ENCODE measurements around the gene PROX2. TPM values are rescaled to one million over a fixed set of nuclear protein-coding genes. Genes with fewer than 3 reads are reported as not detected.

Gene PROX2
- total RNA-seq, 4 donors from 2014 or later = not detected

GRCh38 chr14:74891870-74892269 is 15.9 kb upstream of the PROX2 start:
- peaks cover 9 to 21% of the 10 kb centered on the region in 2 donors for H3K4me1 ChIP-seq
- H3K27me3 ChIP-seq = no peaks in the 10 kb centered on the region
- no peak overlapping the region for H3K4me3 ChIP-seq
- ATAC-seq (no peak), DNase-seq (no peak)
- peaks cover 3 to 77% of the 10 kb centered on the region in 2 donors for H3K36me3 ChIP-seq
- H3K27ac ChIP-seq = no peak overlapping the region
- no peaks in the 10 kb centered on the region for H3K9me3 ChIP-seq
- intact Hi-C loops (cut with DNase I; ENCODE audit: low total_unique reads) (loop anchor here (2.0 kb wide), 1 partner anchor 25 kb away; no protein-coding TSS in a partner anchor), in situ Hi-C loops (cut with MboI; ENCODE audit: low sequenced_read_pairs in 4 of 4) (no loop called here)
- TF ChIP-seq POLR2A (IDR thresholded peaks at IDR 0.05) (no peak), CTCF (IDR thresholded peaks at IDR 0.05 in 4 of 5, conservative IDR thresholded peaks at IDR 0.05 in 1 of 5) (no peak)

GRCh38 chr14:74890262-74890661 is 14.3 kb upstream of the PROX2 start:
- DNase-seq (no peak), ATAC-seq (no peak)
- in situ Hi-C loops (cut with MboI; ENCODE audit: low sequenced_read_pairs in 4 of 4) (no loop called here), intact Hi-C loops (cut with DNase I; ENCODE audit: low total_unique reads) (no loop called here)
- peaks cover 3 to 62% of the 10 kb centered on the region in 2 donors for H3K36me3 ChIP-seq
- H3K27me3 ChIP-seq = no peaks in the 10 kb centered on the region
- H3K4me3 ChIP-seq = no peak overlapping the region
- TF ChIP-seq POLR2A (IDR thresholded peaks at IDR 0.05) (no peak), CTCF (IDR thresholded peaks at IDR 0.05 in 4 of 5, conservative IDR thresholded peaks at IDR 0.05 in 1 of 5) (no peak)
- no peaks in the 10 kb centered on the region for H3K9me3 ChIP-seq
- no peak overlapping the region for H3K27ac ChIP-seq
- H3K4me1 ChIP-seq = peaks cover 25 to 35% of the 10 kb centered on the region in 2 donors

- intact Hi-C loops (cut with DNase I; ENCODE audit: low total_unique reads) = loop anchor here (10.0 kb wide), 1 partner anchor 1096 kb away; the partner anchor contains the start of genes IFT43 and TGFB3
- TF ChIP-seq CTCF (IDR thresholded peaks at IDR 0.05 in 4 of 5, conservative IDR thresholded peaks at IDR 0.05 in 1 of 5) (no peak), POLR2A (IDR thresholded peaks at IDR 0.05) (no peak)
- Histone ChIP-seq H3K27me3 (no peaks in the 10 kb centered on the region), H3K4me1 (peaks cover 41 to 53% of the 10 kb centered on the region in 2 donors), H3K27ac (peak overlapping the region; percentile 94 to 99 (median 95)), H3K9me3 (no peaks in the 10 kb centered on the region), H3K4me3 (no peak overlapping the region), H3K36me3 (peaks cover 3 to 50% of the 10 kb centered on the region in 2 donors)
- in situ Hi-C loops (cut with MboI; ENCODE audit: low sequenced_read_pairs in 4 of 4) = no loop called here
- ATAC-seq (peak in 1 of 2 donors; percentile 40), DNase-seq (no peak)
Observed at GRCh38 chr14:74888164-74889158, 12.5 kb upstream of the PROX2 start.

- peak overlapping the region; percentile 94 to 99 (median 95) for H3K27ac ChIP-seq
- peak in 1 of 2 donors; percentile 33 for DNase-seq
- intact Hi-C loops (cut with DNase I; ENCODE audit: low total_unique reads) = loop anchor here (10.0 kb wide), 1 partner anchor 1099 kb away; the partner anchor contains the start of genes IFT43 and TGFB3
- H3K36me3 ChIP-seq = peaks cover 3 to 26% of the 10 kb centered on the region in 2 donors
- peak; percentile 25 to 46 for ATAC-seq
- H3K27me3 ChIP-seq = no peaks in the 10 kb centered on the region
- no peak overlapping the region for H3K4me3 ChIP-seq
- in situ Hi-C loops (cut with MboI; ENCODE audit: low sequenced_read_pairs in 4 of 4) = no loop called here
- peaks cover 49 to 66% of the 10 kb centered on the region in 2 donors for H3K4me1 ChIP-seq
- no peak for TF ChIP-seq CTCF (IDR thresholded peaks at IDR 0.05 in 4 of 5, conservative IDR thresholded peaks at IDR 0.05 in 1 of 5)
- peak in 1 of 2 donors; percentile 17 for TF ChIP-seq POLR2A (IDR thresholded peaks at IDR 0.05)
- no peaks in the 10 kb centered on the region for H3K9me3 ChIP-seq
Observed at GRCh38 chr14:74886001-74886400, 10.1 kb upstream of the PROX2 start.
